Heart right ventricle (tissue), 16 donors: Measurements from ENCODE around the gene C10orf71. TPM values are rescaled to one million over a fixed set of nuclear protein-coding genes. Genes with fewer than 3 reads are reported as not detected.

Source experiments
- ATAC-seq, 8 donors: fragments of 200-7000 bp; cut with Tn5 transposase; one replicate each; pipeline ENCODE4 v1.9.1; 2020; ENCODE audit warnings: mild to moderate bottlenecking in 8 of 8, moderate library complexity in 8 of 8, moderate number of reproducible peaks in 1 of 8
- DNase-seq, 2 donors: peaks; one replicate each; pipeline ENCODE4 v3.0.0-alpha.2; 2020
- H3K27ac ChIP-seq, 10 donors: fragments of 200-600 bp; sonication (generic) in 2 of 10; one replicate each; pipeline versions ENCODE4 v1.5.0 to v1.8.0; 2020 to 2022; ENCODE audit warnings: mild to moderate bottlenecking in 3 of 10
- H3K27me3 ChIP-seq, 7 donors: fragments of 200-600 bp; one replicate each; pipeline ENCODE4 v1.8.0; 2021 to 2022; ENCODE audit warnings: mild to moderate bottlenecking in 2 of 7
- H3K36me3 ChIP-seq, 9 donors: fragments of 200-600 bp; sonication (generic) in 1 of 9; one replicate each; pipeline versions ENCODE4 v1.5.0 to v1.8.0; 2020 to 2022; ENCODE audit warnings: mild to moderate bottlenecking in 2 of 9
- H3K4me1 ChIP-seq, 9 donors: fragments of 200-600 bp; sonication (generic) in 1 of 9; one replicate each; pipeline versions ENCODE4 v1.5.0 to v1.8.0; 2020 to 2022; ENCODE audit warnings: mild to moderate bottlenecking in 4 of 9
- H3K4me3 ChIP-seq, 10 donors: fragments of 200-600 bp; sonication (generic) in 2 of 10; one replicate each; pipeline versions ENCODE4 v1.5.0 to v1.8.0; 2020 to 2022; ENCODE audit warnings: mild to moderate bottlenecking in 7 of 10, moderate library complexity in 2 of 10
- H3K9me3 ChIP-seq, 11 donors: fragments of 200-600 bp in 10 of 11; sonication (generic) in 2 of 11; one replicate each; pipeline versions ENCODE4 v1.5.0 to v1.8.0; 2013 to 2022; ENCODE audit warnings: mild to moderate bottlenecking in 2 of 11, control low read depth in 1 of 11, moderate library complexity in 1 of 11
- CTCF ChIP-seq, 9 donors: fragments of 200-600 bp; sonication (generic) in 2 of 9; IDR thresholded peaks; one replicate each; pipeline versions ENCODE4 v1.5.0 to v1.8.0; 2021 to 2022; ENCODE audit warnings: antibody characterized with exemption in 9 of 9, mild to moderate bottlenecking in 5 of 9, moderate library complexity in 1 of 9
- WGBS, 2 donors: extraction: QIAGEN DNeasy Blood & Tissue Kit; methylation state at CpG; one replicate each; pipeline ENCODE4 v1.1.7; 2013; ENCODE audit warnings: inconsistent platforms in 1 of 2; 5-methylcytosine and 5-hydroxymethylcytosine counted together
- intact Hi-C, 10 donors: fragments of 100-400 bp; cut with DNase I; formaldehyde crosslinking; loops; one replicate each; pipeline versions ENCODE4 v1.11.1 to v1.14.2; 2022
- polyA plus RNA-seq, 2 donors: library from polyadenylated mRNA; stranded (reverse); fragments of 200-250 nt; gene quantifications; one replicate each; pipeline ENCODE4 v1.2.3, GENCODE V29; 2013
- total RNA-seq, 10 donors: library from RNA; stranded (reverse); fragmentation: NEBNext Ultra II Directional in 3 of 10; extraction: Animal tissue kit (Norgen Biotek cat#: 25700) in 3 of 10; gene quantifications; one replicate each; pipeline versions ENCODE4 v1.2.1 to v1.2.4, GENCODE V29; 2021 to 2023
- donor health status: Arrhythmogenic right ventricular cardiomyopathy.
- donor health status: ischemic (EF 13 %, LVEDD 7.1; RV severe dilation, severe dysfunction).
- donor health status: healthy with polysubstance abuse.
- donor health status: DM: no; HTN: yes; CAD: no.
- donor health status: DM: no; HTN: no; CAD: no.
- donor health status: ischemic (EF 25% LVEDD 6.9; RV normal size, moderate dysfunction).
- donor health status: ischemic (EF 25% LVEDD 5.7; RV mildly dilated, moderate dysfunction).
- donor health status: healthy.
- donor health status: DM: yes; HTN: yes; CAD: no.
- donor health status: Ischemic cardiomyopathy.
- donor health status: ischemic (EF 35%, LVEDD 5.7; RV mildly dilated, moderate dysfunction).
- donor health status: nonischemic (EF 11% LVEDD 7.7; RV severe dilation, severe dysfunction).
- donor health status: DM: yes; HTN: yes; CAD: no.
- donor health status: PGD.
- donor health status: ischemic (EF 29% LVEDD 5.4; RV normal size, mild dysfunction).
- donor health status: nonischemic (EF 23%, LVEDD 6.1; RV moderate dilation, normal function).

The C10orf71 gene
- total and polyA plus RNA-seq, 12 donors, result 3.6 to 225 (median 149) TPM

DNA sequence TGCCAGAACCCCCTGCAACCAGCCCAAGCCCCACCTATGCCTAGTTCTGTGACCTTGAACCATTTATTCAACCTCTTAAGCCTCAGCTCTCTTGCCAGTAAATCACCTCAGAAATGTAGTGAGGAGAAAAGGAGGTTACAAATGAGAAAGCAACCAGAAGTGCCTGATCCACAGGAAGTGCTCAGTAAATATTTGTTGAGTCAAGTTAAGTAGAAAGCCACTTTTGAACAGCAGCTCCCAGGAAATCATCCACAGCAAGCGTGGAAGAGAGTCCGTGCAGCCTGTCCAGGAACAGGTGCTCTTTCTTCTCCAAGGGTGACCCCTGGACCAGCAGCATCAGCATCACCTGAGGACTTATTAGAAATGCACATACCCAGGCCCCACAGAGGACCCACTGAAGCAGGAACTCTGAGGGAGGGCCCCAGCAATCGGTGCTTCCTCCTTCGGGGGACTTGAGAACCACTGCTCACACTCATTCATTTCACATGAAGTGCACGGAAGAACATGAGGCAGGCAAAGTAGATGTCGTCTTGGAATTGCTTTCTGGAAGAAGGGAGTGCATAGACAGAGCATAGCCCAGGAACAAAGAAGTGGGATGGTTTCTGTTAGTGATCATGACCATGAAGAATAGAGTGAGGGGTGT is 6.3 kb upstream of the C10orf71 start:
- intact Hi-C loops, result loop anchor here in 5 of 10 donors (5.0 to 10.0 kb wide), 4 partner anchors 68 to 1320 kb away; partner anchors contain the start of gene TMEM273 (in 5 of the 5)
- Histone ChIP-seq H3K4me1 (peaks cover 0 to 69% (median 15%) of the 10 kb centered on the region in 9 donors), H3K9me3 (no peaks in the 10 kb centered on the region), H3K27ac (no peak overlapping the region), H3K27me3 (no peaks in the 10 kb centered on the region), H3K4me3 (no peak overlapping the region), H3K36me3 (no peaks in the 10 kb centered on the region)
- DNase-seq, result no peak
- no peak for TF ChIP-seq CTCF (IDR thresholded peaks at IDR 0.05)
- no peak for ATAC-seq
- WGBS, 2 donors, result 87 to 88% methylated on average over 6 of the region's 6 CpGs

DNA sequence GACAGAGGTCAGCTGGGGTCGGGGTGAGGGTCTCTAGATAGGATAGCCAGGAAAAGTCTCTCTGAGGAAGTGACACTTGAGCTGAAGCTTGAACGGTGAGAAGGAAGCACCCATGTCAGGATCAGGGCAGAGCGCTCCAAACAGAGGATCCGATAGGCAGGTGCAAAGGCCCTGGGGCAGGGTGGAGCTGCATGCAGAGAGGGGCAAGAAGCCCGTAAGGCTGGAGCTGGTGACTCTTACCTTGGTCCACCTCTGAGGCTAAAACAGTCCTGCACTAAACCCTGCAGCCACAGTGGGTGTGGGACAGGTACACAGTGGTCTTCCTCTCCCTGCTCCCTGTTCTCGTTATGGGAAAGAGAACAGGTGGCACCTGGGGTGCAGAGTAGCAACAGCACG is 5.8 kb upstream of the C10orf71 start:
- DNase-seq (no peak), ATAC-seq (no peak)
- Histone ChIP-seq H3K27me3 (no peaks in the 10 kb centered on the region), H3K4me1 (peaks cover 0 to 70% (median 15%) of the 10 kb centered on the region in 9 donors), H3K27ac (no peak overlapping the region), H3K4me3 (no peak overlapping the region), H3K36me3 (no peaks in the 10 kb centered on the region), H3K9me3 (no peaks in the 10 kb centered on the region)
- WGBS, 2 donors, result 82 to 95% methylated on average over 7 of the region's 7 CpGs
- no peak for TF ChIP-seq CTCF (IDR thresholded peaks at IDR 0.05)
- intact Hi-C loops, result loop anchor here in 5 of 10 donors (5.0 to 10.0 kb wide), 4 partner anchors 68 to 1319 kb away; partner anchors contain the start of gene TMEM273 (in 5 of the 5)

DNA sequence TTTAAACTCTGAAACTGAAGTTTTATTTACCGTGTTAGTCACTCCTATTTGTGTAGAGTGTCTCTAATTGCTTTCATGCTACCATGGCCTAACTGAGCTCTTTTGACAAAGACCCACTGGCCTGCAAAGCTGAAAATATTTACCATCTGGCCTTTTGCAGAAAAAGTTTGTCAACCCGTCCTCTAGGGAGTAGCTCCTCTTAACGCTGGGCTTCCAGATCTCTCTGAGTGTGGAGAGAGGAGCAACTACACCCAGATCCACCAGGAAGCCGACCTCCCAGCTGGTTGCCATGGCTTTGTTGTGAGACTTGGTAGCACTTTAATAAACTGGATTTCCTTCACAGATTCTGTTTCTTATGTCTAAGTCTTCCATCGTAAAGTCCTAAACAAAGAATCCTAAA is 4.2 kb upstream of the C10orf71 start:
- TF ChIP-seq CTCF (IDR thresholded peaks at IDR 0.05), result no peak
- Histone ChIP-seq H3K36me3 (no peaks in the 10 kb centered on the region), H3K27ac (peak overlapping the region in 4 of 10 donors; percentile 26 to 97 (median 62)), H3K4me3 (no peak overlapping the region), H3K4me1 (peaks cover 0 to 70% (median 20%) of the 10 kb centered on the region in 9 donors), H3K9me3 (no peaks in the 10 kb centered on the region), H3K27me3 (no peaks in the 10 kb centered on the region)
- intact Hi-C loops, result loop anchor here in 5 of 10 donors (5.0 to 10.0 kb wide), 5 partner anchors 67 to 1318 kb away; partner anchors contain the start of gene TMEM273 (in 5 of the 5)
- DNase-seq, result no peak
- ATAC-seq, result no peak
- WGBS, 2 donors, result 60 to 70% methylated on average over 5 of the region's 5 CpGs

DNA sequence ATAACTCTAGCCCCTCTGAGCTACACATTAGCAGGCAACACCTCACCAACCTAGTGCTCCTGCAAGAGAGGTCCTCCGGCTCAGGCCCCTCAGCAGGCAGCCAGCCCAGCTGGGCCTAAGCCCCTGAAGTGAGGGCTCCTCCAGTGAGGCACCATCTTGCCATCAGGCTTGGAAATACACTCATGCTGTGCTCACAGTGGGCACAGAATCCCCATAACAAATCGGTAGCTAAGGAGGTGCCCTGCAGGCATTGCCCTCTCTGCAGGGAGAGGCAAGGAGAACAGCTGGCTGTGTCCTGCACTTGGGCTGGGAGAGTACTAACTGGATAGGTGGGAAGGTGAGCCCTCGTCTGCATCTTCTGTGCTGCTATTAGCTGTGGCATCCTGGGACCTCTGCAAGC is 3.7 kb upstream of the C10orf71 start:
- intact Hi-C loops, result loop anchor here in 4 of 10 donors (5.0 to 10.0 kb wide), 3 partner anchors 68 to 110 kb away; partner anchors contain the start of gene TMEM273 (in 3 of the 4)
- Histone ChIP-seq H3K27me3 (no peaks in the 10 kb centered on the region), H3K27ac (peak overlapping the region in 4 of 10 donors; percentile 26 to 97 (median 62)), H3K4me3 (no peak overlapping the region), H3K9me3 (no peaks in the 10 kb centered on the region), H3K4me1 (peaks cover 0 to 70% (median 20%) of the 10 kb centered on the region in 9 donors), H3K36me3 (no peaks in the 10 kb centered on the region)
- ATAC-seq (no peak), DNase-seq (no peak)
- TF ChIP-seq CTCF (IDR thresholded peaks at IDR 0.05), result no peak
- WGBS, 2 donors, result 91 to 96% methylated on average over 3 of the region's 3 CpGs
